ENCODE measurements around the gene SYT2.
"Not testable (repeated sequence)": the region's sequence is repeated elsewhere in the genome, so short reads cannot be mapped to it uniquely, and the experiment has no call there.

Gene SYT2

GRCh38 chr1:202623075-202623474 is 87.2 kb downstream of the SYT2 start:
- no peak for DNase-seq (ENCODE audit: low spot score)

GRCh38 chr1:202622388-202622787 is 87.9 kb downstream of the SYT2 start:
- DNase-seq (ENCODE audit: low spot score), result no peak

- DNase-seq (ENCODE audit: low spot score), result no peak
Measured at GRCh38 chr1:202621446-202621845, 88.8 kb downstream of the SYT2 start.

GRCh38 chr1:202620036-202620435 is 90.2 kb downstream of the SYT2 start:
- not testable (repeated sequence) for DNase-seq (ENCODE audit: low spot score)

- DNase-seq (ENCODE audit: low spot score), result no peak
Measured at GRCh38 chr1:202619505-202619904, 90.7 kb downstream of the SYT2 start.

- DNase-seq (ENCODE audit: low spot score), result not testable (repeated sequence)
Measured at GRCh38 chr1:202619012-202619411, 91.2 kb downstream of the SYT2 start.

- DNase-seq (ENCODE audit: low spot score), result no peak
Measured at GRCh38 chr1:202616355-202616915, 93.8 kb downstream of the SYT2 start.

- DNase-seq (ENCODE audit: low spot score), result no peak
Measured at GRCh38 chr1:202615501-202616354, 94.5 kb downstream of the SYT2 start.

- peak; percentile 32 for DNase-seq (ENCODE audit: low spot score)
Measured at GRCh38 chr1:202615208-202615500, 95.1 kb downstream of the SYT2 start.

- not testable (repeated sequence) for DNase-seq (ENCODE audit: low spot score)
Measured at GRCh38 chr1:202614363-202615207, 95.7 kb downstream of the SYT2 start.

GRCh38 chr1:202613571-202613970 is 96.7 kb downstream of the SYT2 start:
- no peak for DNase-seq (ENCODE audit: low spot score)

GRCh38 chr1:202612036-202612435 is 98.2 kb downstream of the SYT2 start:
- DNase-seq (ENCODE audit: low spot score), result not testable (repeated sequence)

- DNase-seq (ENCODE audit: low spot score), result no peak
Measured at GRCh38 chr1:202605515-202605914, 104.7 kb downstream of the SYT2 start.

- no peak for DNase-seq (ENCODE audit: low spot score)
Measured at GRCh38 chr1:202603435-202603834, 106.8 kb downstream of the SYT2 start.

GRCh38 chr1:202600432-202601041 is 109.7 kb downstream of the SYT2 start:
- no peak for DNase-seq (ENCODE audit: low spot score)

GRCh38 chr1:202599669-202600431 is 110.4 kb downstream of the SYT2 start:
- DNase-seq (ENCODE audit: low spot score), result peak; percentile 72

- no peak for DNase-seq (ENCODE audit: low spot score)
Measured at GRCh38 chr1:202597090-202597761, 113.0 kb downstream of the SYT2 start.

GRCh38 chr1:202596638-202597037 is 113.6 kb downstream of the SYT2 start:
- DNase-seq (ENCODE audit: low spot score), result no peak

GRCh38 chr1:202593845-202594244 is 116.4 kb downstream of the SYT2 start:
- no peak for DNase-seq (ENCODE audit: low spot score)

- DNase-seq (ENCODE audit: low spot score), result no peak
Measured at GRCh38 chr1:202592146-202592545, 118.1 kb downstream of the SYT2 start.

GRCh38 chr1:202591515-202591914 is 118.7 kb downstream of the SYT2 start:
- DNase-seq (ENCODE audit: low spot score), result no peak

Measured in cerebellar cortex (tissue), 1 donor.